DOHH2 (cell line): ENCODE results near the gene RIPOR2.
"Not testable (repeated sequence)": the region's sequence is repeated elsewhere in the genome, so short reads cannot be mapped to it uniquely, and the experiment has no call there.

ENCODE experiments used
- H3F3A ChIP-seq: fragments of 200-600 bp; sonication (generic), shearing (Covaris generic); 2 replicates; pipeline ENCODE4 v1.6.0; 2016; ENCODE audit warnings: antibody characterized with exemption, mild to moderate bottlenecking; ENCODE audit not compliant: control insufficient read depth, insufficient read depth
- H3K27ac ChIP-seq: fragments of 200-600 bp; sonication (generic); 2 replicates; pipeline ENCODE4 v1.5.1; 2014; ENCODE audit warnings: low read depth, mild to moderate bottlenecking, low read length, moderate library complexity
- H3K27me3 ChIP-seq: fragments of 200-600 bp; sonication (generic); 2 replicates; pipeline ENCODE4 v1.6.1; 2014; ENCODE audit warnings: mild to moderate bottlenecking, low read length, mixed read lengths; ENCODE audit not compliant: control insufficient read depth
- H3K36me3 ChIP-seq: fragments of 200-600 bp; sonication (generic); 2 replicates; pipeline ENCODE4 v1.6.1; 2014; ENCODE audit warnings: mild to moderate bottlenecking, low read length, moderate library complexity, mixed read lengths; ENCODE audit not compliant: control insufficient read depth
- H3K4me1 ChIP-seq: fragments of 200-600 bp; sonication (generic); 2 replicates; pipeline ENCODE4 v1.6.1; 2014; ENCODE audit warnings: mild to moderate bottlenecking, low read length, mixed read lengths; ENCODE audit not compliant: control insufficient read depth
- H3K4me2 ChIP-seq: fragments of 200-600 bp; sonication (generic); 2 replicates; pipeline ENCODE4 v1.6.0; 2014; ENCODE audit warnings: mild to moderate bottlenecking, low read length, moderate library complexity
- H3K4me3 ChIP-seq: fragments of 200-600 bp; sonication (generic); 2 replicates; pipeline ENCODE4 v1.5.1; 2014; ENCODE audit warnings: mild to moderate bottlenecking, low read length, mixed read lengths
- H3K79me2 ChIP-seq: fragments of 200-600 bp; sonication (generic); 2 replicates; pipeline ENCODE4 v1.6.1; 2014; ENCODE audit warnings: mild to moderate bottlenecking, low read length, mixed read lengths; ENCODE audit not compliant: control insufficient read depth
- H3K9me2 ChIP-seq: fragments of 200-600 bp; sonication (generic); replicated peaks from 2 replicates; pipeline ENCODE4 v1.6.1; 2014; ENCODE audit warnings: mild to moderate bottlenecking, low read length, mixed read lengths; ENCODE audit not compliant: control insufficient read depth
- H3K9me3 ChIP-seq: fragments of 200-600 bp; sonication (generic); 2 replicates; pipeline ENCODE4 v1.6.1; 2014; ENCODE audit warnings: antibody characterized with exemption, low read length, mixed read lengths; ENCODE audit not compliant: control insufficient read depth, insufficient read depth
- H4K20me1 ChIP-seq: fragments of 200-600 bp; sonication (generic); 2 replicates; pipeline ENCODE4 v1.6.0; 2014; ENCODE audit warnings: low read depth, mild to moderate bottlenecking, antibody characterized with exemption, low read length, moderate library complexity; ENCODE audit not compliant: control insufficient read depth, insufficient read depth
- CTCF ChIP-seq: fragments of 200-600 bp; sonication (generic); IDR thresholded peaks from one replicate; pipeline ENCODE4 v1.5.1; 2014; ENCODE audit warnings: antibody characterized with exemption, mild to moderate bottlenecking, low read depth, low read length; ENCODE audit not compliant: poor library complexity, severe bottlenecking
- EZH2phosphoT487 ChIP-seq: fragments of 200-600 bp; sonication (generic); IDR thresholded peaks from 2 replicates; pipeline ENCODE4 v1.6.1; 2017; ENCODE audit warnings: borderline replicate concordance, mild to moderate bottlenecking, antibody characterized with exemption, low read length, moderate library complexity, mixed read lengths

Gene RIPOR2

GRCh38 chr6:24949020-24949569, 13.3 kb upstream of the RIPOR2 start:
- H3K9me2 ChIP-seq = no peaks in the 10 kb centered on the region
- no peaks in the 10 kb centered on the region for H3K27me3 ChIP-seq
- H3K79me2 ChIP-seq = no peaks in the 10 kb centered on the region
- H3K27ac ChIP-seq = no peak overlapping the region
- peak overlapping the region; percentile 32 for H3K4me2 ChIP-seq
- peak overlapping the region; percentile 8; the same call in 1 of the 2 replicates for H3K4me3 ChIP-seq
- H4K20me1 ChIP-seq = no peaks in the 10 kb centered on the region
- H3K4me1 ChIP-seq = peaks cover 19% of the 10 kb centered on the region
- H3K9me3 ChIP-seq = peaks cover 11% of the 10 kb centered on the region; the same call in 1 of the 2 replicates
- H3F3A ChIP-seq = no peaks in the 10 kb centered on the region
- TF ChIP-seq EZH2phosphoT487 = no peak
- TF ChIP-seq CTCF = no peak
- no peaks in the 10 kb centered on the region for H3K36me3 ChIP-seq

GRCh38 chr6:24948261-24948660, 12.5 kb upstream of the RIPOR2 start:
- not testable (repeated sequence) for H3K27ac ChIP-seq, H3K79me2 ChIP-seq, H3K4me2 ChIP-seq

GRCh38 chr6:24947636-24948035, 11.9 kb upstream of the RIPOR2 start:
- H3F3A ChIP-seq = no peaks in the 10 kb centered on the region
- no peak overlapping the region for H3K4me2 ChIP-seq
- no peak overlapping the region for H3K27ac ChIP-seq
- peaks cover 19% of the 10 kb centered on the region for H3K4me1 ChIP-seq
- H3K4me3 ChIP-seq = no peak overlapping the region
- no peaks in the 10 kb centered on the region for H3K36me3 ChIP-seq
- H3K79me2 ChIP-seq = no peaks in the 10 kb centered on the region
- no peaks in the 10 kb centered on the region for H3K27me3 ChIP-seq
- H3K9me2 ChIP-seq = no peaks in the 10 kb centered on the region
- no peaks in the 10 kb centered on the region for H4K20me1 ChIP-seq
- TF ChIP-seq CTCF (no peak), EZH2phosphoT487 (no peak)
- H3K9me3 ChIP-seq = peaks cover 17% of the 10 kb centered on the region; the same call in 1 of the 2 replicates

More at GRCh38 chr6:24948261-24948660, 12.5 kb upstream of the RIPOR2 start:
- not testable (repeated sequence) for H3K4me3 ChIP-seq, H3K36me3 ChIP-seq, H4K20me1 ChIP-seq, H3K27me3 ChIP-seq, H3K9me2 ChIP-seq, H3F3A ChIP-seq
- H3K9me3 ChIP-seq = peaks cover 17% of the 10 kb centered on the region; the same call in 1 of the 2 replicates
- H3K4me1 ChIP-seq = peaks cover 19% of the 10 kb centered on the region

GRCh38 chr6:24945054-24945453, 9.3 kb upstream of the RIPOR2 start:
- Histone ChIP-seq H3K36me3 (no peaks in the 10 kb centered on the region), H3K4me1 (peaks cover 41% of the 10 kb centered on the region), H3F3A (peaks cover 2% of the 10 kb centered on the region; the same call in 1 of the 2 replicates), H3K27me3 (no peaks in the 10 kb centered on the region), H4K20me1 (no peaks in the 10 kb centered on the region), H3K79me2 (no peaks in the 10 kb centered on the region), H3K27ac (no peak overlapping the region), H3K9me2 (no peaks in the 10 kb centered on the region), H3K4me3 (no peak overlapping the region), H3K9me3 (peaks cover 17% of the 10 kb centered on the region; the same call in 1 of the 2 replicates), H3K4me2 (no peak overlapping the region)
- TF ChIP-seq EZH2phosphoT487 (no peak), CTCF (no peak)
